Bronchial epithelial cell (primary cell): ENCODE measurements around the gene SORCS2. TPM values are rescaled to one million over a fixed set of nuclear protein-coding genes. Genes with fewer than 3 reads are reported as not detected.
A peak's percentile ranks its signal among the peaks of the same experiment; 100 is the strongest.
"Not testable (repeated sequence)": the region's sequence is repeated elsewhere in the genome, so short reads cannot be mapped to it uniquely, and the experiment has no call there.

ENCODE experiments used
- DNase-seq: peaks from one replicate; pipeline ENCODE4 v3.0.0-alpha.2; 2010; ENCODE audit warnings: low read depth
- FAIRE-seq: peaks from 2 replicates; lab custom pipeline; 2011; peaks lifted over from hg19 to GRCh38; lab: Jason Lieb, UNC
- H3K27me3 ChIP-seq: 2 replicates; pipeline ENCODE4 v1.5.1; 2011; ENCODE audit warnings: low read length; ENCODE audit not compliant: control insufficient read depth, insufficient read depth
- H3K36me3 ChIP-seq: 2 replicates; pipeline ENCODE4 v1.5.1; 2011; ENCODE audit warnings: low read length; ENCODE audit not compliant: control insufficient read depth, insufficient read depth
- H3K4me3 ChIP-seq: 2 replicates; pipeline ENCODE4 v1.5.1; 2011; ENCODE audit warnings: mild to moderate bottlenecking, low read depth, low read length, control low read depth
- CTCF ChIP-seq: IDR thresholded peaks from 2 replicates; pipeline ENCODE4 v1.5.1; 2011; ENCODE audit warnings: mild to moderate bottlenecking, moderate library complexity, low read length, control low read depth, inconsistent platforms; ENCODE audit not compliant: insufficient read depth, severe bottlenecking
- total RNA-seq: library from RNA; depleted of rRNA; stranded (reverse); fragments of >200 nt; gene quantifications from 2 replicates; pipeline ENCODE4 v1.2.1, GENCODE V29; 2014

Gene SORCS2
- total RNA-seq, 1 donor from 2014 or later = under 0.01 TPM

GRCh38 chr4:7450775-7451433 lies 258.6 kb downstream of the SORCS2 start:
- Histone ChIP-seq H3K36me3 (no peaks in the 10 kb centered on the region), H3K4me3 (no peak overlapping the region), H3K27me3 (no peaks in the 10 kb centered on the region)
- no peak for DNase-seq
- TF ChIP-seq CTCF = no peak
- FAIRE-seq = peak; percentile 7

GRCh38 chr4:7451434-7451789 lies 259.1 kb downstream of the SORCS2 start:
- FAIRE-seq (peak; percentile 23), DNase-seq (no peak)
- H3K36me3 ChIP-seq = no peaks in the 10 kb centered on the region
- no peak overlapping the region for H3K4me3 ChIP-seq
- H3K27me3 ChIP-seq = no peaks in the 10 kb centered on the region
- no peak for TF ChIP-seq CTCF

GRCh38 chr4:7451800-7452199 lies 259.5 kb downstream of the SORCS2 start:
- FAIRE-seq (no peak), DNase-seq (no peak)

GRCh38 chr4:7452802-7453201 lies 260.5 kb downstream of the SORCS2 start:
- DNase-seq, H3K4me3 ChIP-seq, FAIRE-seq, H3K27me3 ChIP-seq, H3K36me3 ChIP-seq: not testable (repeated sequence)

More at GRCh38 chr4:7451800-7452199, 259.5 kb downstream of the SORCS2 start:
- Histone ChIP-seq H3K36me3 (no peaks in the 10 kb centered on the region), H3K27me3 (no peaks in the 10 kb centered on the region), H3K4me3 (no peak overlapping the region)
- TF ChIP-seq CTCF = no peak

- Histone ChIP-seq H3K4me3 (no peak overlapping the region), H3K27me3 (no peaks in the 10 kb centered on the region), H3K36me3 (no peaks in the 10 kb centered on the region)
- DNase-seq = no peak
- no peak for TF ChIP-seq CTCF
- no peak for FAIRE-seq
These were observed 265.1 kb downstream of the SORCS2 start for GRCh38 chr4:7457201-7458065.

- Histone ChIP-seq H3K27me3 (no peaks in the 10 kb centered on the region), H3K4me3 (no peak overlapping the region), H3K36me3 (no peaks in the 10 kb centered on the region)
- no peak for TF ChIP-seq CTCF
- FAIRE-seq = no peak
- no peak for DNase-seq
These were observed 265.7 kb downstream of the SORCS2 start for GRCh38 chr4:7458066-7458425.
